Peyer's patch (tissue), 4 donors: ENCODE data around the gene CD44.

ENCODE experiments used
- POLR2A ChIP-seq, 2 donors: fragments of 450-650 bp; IDR thresholded peaks; one replicate each; pipeline ENCODE4 v1.5.1; 2017; ENCODE audit warnings: antibody characterized with exemption in 2 of 2, mild to moderate bottlenecking in 2 of 2, moderate library complexity in 2 of 2
- TF ChIP-seq, protein P1 (sequence below), 6 experiments: fragments of 450-650 bp in 4 of 6; fragments of 200-600 bp in 2 of 6; sonication (generic) in 1 of 6; IDR thresholded peaks; one replicate each; pipeline ENCODE4 v1.5.1; 2017 to 2019; ENCODE audit warnings: antibody characterized with exemption in 6 of 6, mild to moderate bottlenecking in 3 of 6, moderate library complexity in 1 of 6

DNA sequence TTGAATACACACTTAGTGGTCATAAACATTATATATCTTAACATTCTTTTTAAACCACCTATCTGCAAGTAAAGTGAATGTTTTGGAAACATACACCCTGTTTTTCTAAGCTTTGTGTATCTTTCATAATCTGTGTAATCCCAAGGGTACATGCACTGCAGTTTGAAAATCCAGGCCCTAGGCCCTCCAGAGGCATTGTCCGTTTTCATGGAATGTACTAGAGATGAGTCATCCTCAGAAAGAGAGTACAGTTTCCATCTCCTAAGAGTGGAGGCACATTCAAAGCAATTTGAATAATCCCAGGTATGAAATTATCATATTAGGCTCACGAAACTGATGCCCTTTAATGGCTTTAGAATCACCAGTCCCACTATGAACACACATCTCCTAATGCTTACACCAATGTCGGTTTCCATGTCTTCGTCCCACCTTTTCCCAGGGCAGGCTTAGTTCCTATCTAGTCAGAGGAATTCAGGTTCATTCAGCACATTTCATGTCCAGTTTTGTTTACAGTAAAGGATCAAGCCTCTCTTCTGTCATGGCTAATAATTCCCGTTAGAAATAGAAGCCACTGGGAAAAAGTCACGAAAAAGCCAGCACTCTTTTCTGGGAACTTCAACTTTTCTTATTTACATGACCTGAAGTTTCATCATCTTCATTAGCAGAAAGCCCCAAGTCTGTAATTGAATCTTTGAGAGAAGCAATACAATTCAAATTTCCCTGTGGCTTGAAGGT, 39.5 kb upstream of the CD44 start:
- no peak for TF ChIP-seq POLR2A (IDR thresholded peaks at IDR 0.05)
- TF ChIP-seq, protein P1, sequence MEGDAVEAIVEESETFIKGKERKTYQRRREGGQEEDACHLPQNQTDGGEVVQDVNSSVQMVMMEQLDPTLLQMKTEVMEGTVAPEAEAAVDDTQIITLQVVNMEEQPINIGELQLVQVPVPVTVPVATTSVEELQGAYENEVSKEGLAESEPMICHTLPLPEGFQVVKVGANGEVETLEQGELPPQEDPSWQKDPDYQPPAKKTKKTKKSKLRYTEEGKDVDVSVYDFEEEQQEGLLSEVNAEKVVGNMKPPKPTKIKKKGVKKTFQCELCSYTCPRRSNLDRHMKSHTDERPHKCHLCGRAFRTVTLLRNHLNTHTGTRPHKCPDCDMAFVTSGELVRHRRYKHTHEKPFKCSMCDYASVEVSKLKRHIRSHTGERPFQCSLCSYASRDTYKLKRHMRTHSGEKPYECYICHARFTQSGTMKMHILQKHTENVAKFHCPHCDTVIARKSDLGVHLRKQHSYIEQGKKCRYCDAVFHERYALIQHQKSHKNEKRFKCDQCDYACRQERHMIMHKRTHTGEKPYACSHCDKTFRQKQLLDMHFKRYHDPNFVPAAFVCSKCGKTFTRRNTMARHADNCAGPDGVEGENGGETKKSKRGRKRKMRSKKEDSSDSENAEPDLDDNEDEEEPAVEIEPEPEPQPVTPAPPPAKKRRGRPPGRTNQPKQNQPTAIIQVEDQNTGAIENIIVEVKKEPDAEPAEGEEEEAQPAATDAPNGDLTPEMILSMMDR (IDR thresholded peaks at IDR 0.05): no peak
